ENCODE measurements around the gene SSX2IP.
"Not testable (repeated sequence)": the region's sequence is repeated elsewhere in the genome, so short reads cannot be mapped to it uniquely, and the experiment has no call there.

The SSX2IP gene

GRCh38 chr1:84674021-84674420 lies 16.2 kb downstream of the SSX2IP start:
- DNase-seq = no peak

DNA sequence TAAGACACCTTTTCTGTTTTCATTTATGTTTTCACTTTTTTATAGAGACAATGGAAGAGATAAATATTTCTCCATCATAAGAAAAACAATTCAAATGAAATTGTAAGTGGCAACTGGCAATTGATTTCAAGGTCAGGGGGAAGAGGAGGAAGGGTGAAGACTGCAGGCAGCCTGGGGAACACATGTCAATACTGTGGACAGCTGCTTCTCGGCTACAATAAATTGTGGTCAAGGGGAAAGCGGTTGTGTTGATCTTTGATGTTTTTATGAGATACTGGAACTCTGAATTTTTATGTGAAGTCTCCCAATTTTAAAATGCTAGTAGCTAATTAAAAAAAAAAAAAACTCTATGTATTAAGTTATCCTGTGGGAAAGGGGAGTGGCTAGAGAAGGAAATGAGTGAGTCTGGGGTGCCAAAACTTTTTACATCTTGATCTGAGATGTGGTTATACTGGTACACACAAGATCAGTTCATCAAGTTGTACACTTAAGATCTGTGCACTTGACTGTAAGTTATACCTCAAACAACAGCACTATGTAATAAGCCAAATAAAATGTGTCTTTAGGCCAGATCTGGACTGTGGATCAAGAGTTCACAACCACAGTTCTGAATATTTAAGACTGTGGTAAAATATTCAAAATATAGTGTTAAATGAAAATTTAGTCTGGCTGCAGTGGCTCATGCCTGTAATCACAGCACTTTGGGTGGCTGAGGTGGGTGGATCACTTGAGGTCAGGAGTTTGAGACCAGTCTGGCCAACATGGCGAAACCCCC lies 18.0 kb downstream of the SSX2IP start:
- DNase-seq = no peak

GRCh38 chr1:84669831-84670230 lies 20.4 kb downstream of the SSX2IP start:
- no peak for DNase-seq

GRCh38 chr1:84668185-84668584 lies 22.1 kb downstream of the SSX2IP start:
- peak in 1 of 2 donors; percentile 29 for DNase-seq

GRCh38 chr1:84665703-84666317 lies 24.5 kb downstream of the SSX2IP start:
- DNase-seq = no peak

DNA sequence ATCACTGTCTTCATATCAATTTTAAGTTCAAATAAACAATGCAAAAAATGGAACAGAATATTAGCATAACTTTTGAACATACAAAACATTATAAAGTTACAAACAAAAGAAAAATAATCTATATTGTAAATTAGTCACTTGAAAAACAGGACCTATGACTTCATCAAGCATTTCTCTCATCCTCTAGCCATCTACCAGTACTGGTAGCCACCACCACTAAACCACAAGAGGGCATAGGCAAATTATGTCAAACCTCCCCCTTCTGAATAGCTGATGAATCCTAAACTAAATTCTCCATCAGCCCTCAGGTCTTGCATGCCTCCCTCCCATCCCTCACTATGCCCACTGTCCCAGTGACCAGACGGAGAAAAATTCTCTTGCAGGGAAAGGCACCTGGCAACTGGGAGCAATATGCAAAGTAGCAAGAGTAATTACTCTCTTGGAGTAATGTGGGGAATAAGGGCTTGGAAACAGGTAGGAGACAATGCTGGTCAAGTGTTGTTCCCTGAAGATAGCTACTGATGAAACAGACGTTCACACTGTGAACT lies 37.1 kb downstream of the SSX2IP start:
- no peak for DNase-seq

DNA sequence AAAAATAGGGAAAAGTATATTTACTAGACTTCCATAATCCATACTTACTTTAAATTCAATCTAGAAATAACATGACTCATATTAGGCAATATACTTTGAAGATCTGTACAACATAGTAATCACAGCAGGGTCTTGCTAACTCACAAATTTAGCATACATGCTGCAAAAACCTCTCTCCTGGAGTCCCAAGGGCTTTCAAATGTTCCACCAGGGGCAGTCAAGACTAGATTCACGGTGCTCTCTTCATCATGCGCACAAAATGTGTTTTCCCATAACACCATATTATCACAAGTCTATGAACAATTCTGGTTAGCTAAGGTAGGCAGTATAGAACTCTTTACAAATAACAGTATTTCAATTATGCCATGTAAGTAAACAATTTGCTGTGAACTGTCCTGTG lies 45.8 kb downstream of the SSX2IP start:
- no peak for DNase-seq

DNA sequence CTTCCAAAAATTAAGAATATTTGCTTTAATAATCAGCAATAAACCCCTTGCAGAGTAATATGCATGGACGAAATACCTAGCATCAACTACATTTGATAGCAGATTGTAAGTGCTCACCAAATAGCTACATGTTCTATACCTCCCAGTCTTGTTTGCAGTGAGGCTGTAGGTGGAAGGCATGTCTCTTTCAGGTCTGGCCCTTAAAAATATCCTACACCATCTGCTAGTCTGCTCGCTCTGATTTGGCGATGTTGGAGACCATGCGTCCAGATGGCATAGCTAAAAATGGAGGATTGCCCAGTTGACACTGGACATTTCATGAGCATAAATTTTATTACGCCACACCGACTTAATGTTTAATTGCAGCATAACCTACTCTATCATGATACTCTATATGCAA lies 47.1 kb downstream of the SSX2IP start:
- no peak for DNase-seq

GRCh38 chr1:84642774-84643173 lies 47.5 kb downstream of the SSX2IP start:
- no peak for DNase-seq

GRCh38 chr1:84639731-84640130 lies 50.5 kb downstream of the SSX2IP start:
- not testable (repeated sequence) for DNase-seq

DNA sequence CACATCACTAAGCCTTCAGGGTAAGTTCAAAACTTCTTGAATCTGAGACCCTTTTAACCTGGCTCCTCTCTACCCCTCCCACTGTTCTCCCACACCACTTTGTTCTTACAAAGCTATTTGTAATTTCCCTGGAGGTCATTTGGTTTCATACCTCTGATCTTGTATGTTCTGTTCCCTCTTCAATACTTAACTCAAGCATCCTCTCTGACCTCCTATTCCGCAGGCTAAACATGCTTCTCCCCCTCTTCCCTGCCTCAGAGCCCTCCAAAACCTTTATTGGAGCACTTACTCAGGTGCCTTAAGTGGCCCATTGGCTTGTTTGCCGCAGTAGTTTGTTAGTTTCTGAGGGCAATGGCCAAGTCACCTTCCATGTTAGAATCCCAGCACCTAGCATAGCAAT lies 54.8 kb downstream of the SSX2IP start:
- DNase-seq = no peak

DNA sequence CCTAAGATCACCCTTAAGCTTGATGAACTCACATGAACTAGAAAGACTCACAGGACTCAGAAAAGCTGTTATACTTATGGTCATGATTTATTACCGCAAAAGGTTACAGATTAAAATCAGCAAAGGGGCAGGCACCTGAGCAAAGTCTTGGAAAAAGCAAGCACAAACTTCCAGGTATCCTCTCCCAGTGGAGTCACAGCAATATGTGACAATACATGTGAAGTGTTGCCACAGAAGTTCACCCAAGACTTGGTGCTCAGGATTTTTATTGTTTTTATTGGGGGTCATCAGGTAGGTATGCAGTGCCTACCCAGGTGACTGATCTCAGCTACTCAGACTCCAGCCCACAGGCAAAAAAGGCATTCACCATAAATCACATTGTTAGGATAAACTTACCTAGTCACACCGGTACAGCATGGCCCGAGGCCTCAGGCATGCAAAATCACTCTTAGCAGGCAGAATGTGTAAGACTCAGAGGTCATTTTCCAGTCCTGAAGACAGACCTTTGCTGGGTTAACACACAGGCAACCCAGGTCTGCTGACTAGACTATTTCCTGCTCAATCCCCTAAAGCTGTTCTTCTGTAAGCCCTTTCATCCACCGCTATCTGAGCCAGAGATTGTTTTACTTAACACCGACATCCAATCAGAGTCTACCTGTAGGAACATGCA lies 55.6 kb downstream of the SSX2IP start:
- DNase-seq = no peak

GRCh38 chr1:84632673-84633434 lies 57.4 kb downstream of the SSX2IP start:
- DNase-seq = no peak

- no peak for DNase-seq
Observed at GRCh38 chr1:84632137-84632536, 58.1 kb downstream of the SSX2IP start.

- DNase-seq = no peak
Observed at GRCh38 chr1:84624876-84625275, 65.4 kb downstream of the SSX2IP start.

DNA sequence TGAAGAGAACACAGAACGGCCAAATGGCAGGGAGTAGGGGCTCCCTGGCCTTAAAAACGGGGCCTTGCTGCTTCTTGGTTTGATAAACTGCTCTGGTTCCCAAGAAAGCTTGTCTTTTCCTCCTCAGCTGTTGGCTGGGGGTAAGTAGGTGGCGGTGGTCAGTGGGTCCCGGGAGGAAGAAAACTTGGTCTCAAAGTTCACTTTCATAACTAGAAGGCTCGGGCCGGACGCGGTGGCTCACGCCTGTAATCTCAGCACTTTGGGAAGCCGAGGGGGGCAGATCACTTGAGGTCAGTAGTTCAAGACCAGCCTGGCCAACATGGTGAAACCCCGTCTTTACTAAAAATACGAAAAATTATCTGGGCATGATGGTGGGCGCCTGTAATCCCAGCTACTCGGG lies 68.7 kb downstream of the SSX2IP start:
- DNase-seq = no peak

DNA sequence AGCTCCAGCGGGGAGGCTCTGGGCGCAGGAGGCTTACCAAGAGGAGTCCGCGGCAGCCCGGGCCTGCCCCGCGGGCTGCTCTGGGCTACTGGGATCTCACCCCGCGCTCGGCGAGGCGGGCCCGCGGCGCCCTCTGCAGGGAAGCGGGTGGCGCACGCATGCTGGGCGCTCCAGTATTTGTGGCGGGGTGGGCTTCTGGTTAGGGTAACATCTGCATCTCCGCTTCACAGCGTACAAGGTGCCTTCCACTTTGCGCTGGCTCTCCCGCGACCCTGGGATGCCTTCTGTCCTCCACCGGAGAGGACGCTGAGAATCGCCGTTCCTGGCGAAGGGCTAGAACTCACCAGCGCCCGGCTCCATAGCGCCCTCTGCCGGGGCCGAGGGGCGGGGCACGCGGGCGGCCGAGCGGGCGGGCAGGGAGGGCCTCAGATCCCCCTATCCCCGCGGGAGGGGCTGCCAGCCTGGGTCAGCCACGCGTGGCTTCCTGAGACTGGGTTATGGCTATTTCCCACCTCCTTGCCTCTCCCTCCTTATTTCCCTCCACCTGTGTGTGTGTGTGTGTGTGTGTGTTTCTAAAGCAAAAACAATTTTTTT lies 69.4 kb downstream of the SSX2IP start:
- peak; percentile 76 to 83 for DNase-seq

DNA sequence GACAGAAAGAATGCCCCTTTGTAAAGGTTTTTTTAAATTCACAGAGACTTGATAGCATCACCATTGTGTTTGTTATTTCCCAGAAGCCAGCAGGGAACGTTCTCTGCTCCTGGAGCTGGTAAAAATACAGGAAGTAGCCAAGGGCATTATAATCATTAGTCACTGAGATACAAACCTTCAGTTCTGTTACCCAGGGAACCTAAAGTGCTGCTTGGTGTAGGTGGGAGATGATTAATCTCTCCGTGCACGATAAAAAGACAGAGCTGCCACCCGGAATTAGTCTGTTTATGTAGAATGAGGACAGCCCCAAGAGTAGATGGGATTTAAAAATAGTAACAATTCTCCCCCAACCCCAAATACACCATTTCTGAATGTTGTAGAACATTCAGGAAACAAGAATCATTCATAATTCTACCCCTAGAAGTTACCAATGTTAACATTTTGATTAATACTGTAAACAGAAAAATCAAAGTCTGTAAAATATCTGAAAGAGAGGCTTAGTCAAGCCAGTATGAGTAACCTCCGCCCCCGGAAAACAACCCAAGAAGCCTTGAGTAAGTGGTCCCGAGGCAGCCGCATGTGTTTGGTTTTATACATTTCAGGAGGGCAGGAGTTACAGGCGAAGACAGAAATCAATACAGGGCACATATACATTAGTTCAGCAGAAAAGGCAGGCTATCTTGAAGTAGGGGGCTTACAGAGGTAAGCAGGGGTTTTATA lies 70.7 kb downstream of the SSX2IP start:
- DNase-seq = no peak

GRCh38 chr1:84617349-84617748 lies 72.9 kb downstream of the SSX2IP start:
- no peak for DNase-seq

GRCh38 chr1:84615790-84616189 lies 74.5 kb downstream of the SSX2IP start:
- DNase-seq = no peak

GRCh38 chr1:84613887-84614286 lies 76.4 kb downstream of the SSX2IP start:
- no peak for DNase-seq

GRCh38 chr1:84613026-84613425 lies 77.2 kb downstream of the SSX2IP start:
- DNase-seq = no peak
